Heart right ventricle (tissue), 16 donors: ENCODE measurements around the gene SEC61B. TPM values are rescaled to one million over a fixed set of nuclear protein-coding genes. Genes with fewer than 3 reads are reported as not detected.

Source experiments
- ATAC-seq, 8 donors: fragments of 200-7000 bp; cut with Tn5 transposase; one replicate each; pipeline ENCODE4 v1.9.1; 2020; ENCODE audit warnings: mild to moderate bottlenecking in 8 of 8, moderate library complexity in 8 of 8, moderate number of reproducible peaks in 1 of 8
- DNase-seq, 2 donors: peaks; one replicate each; pipeline ENCODE4 v3.0.0-alpha.2; 2020
- H3K27ac ChIP-seq, 10 donors: fragments of 200-600 bp; sonication (generic) in 2 of 10; one replicate each; pipeline versions ENCODE4 v1.5.0 to v1.8.0; 2020 to 2022; ENCODE audit warnings: mild to moderate bottlenecking in 3 of 10
- H3K27me3 ChIP-seq, 7 donors: fragments of 200-600 bp; one replicate each; pipeline ENCODE4 v1.8.0; 2021 to 2022; ENCODE audit warnings: mild to moderate bottlenecking in 2 of 7
- H3K36me3 ChIP-seq, 9 donors: fragments of 200-600 bp; sonication (generic) in 1 of 9; one replicate each; pipeline versions ENCODE4 v1.5.0 to v1.8.0; 2020 to 2022; ENCODE audit warnings: mild to moderate bottlenecking in 2 of 9
- H3K4me1 ChIP-seq, 9 donors: fragments of 200-600 bp; sonication (generic) in 1 of 9; one replicate each; pipeline versions ENCODE4 v1.5.0 to v1.8.0; 2020 to 2022; ENCODE audit warnings: mild to moderate bottlenecking in 4 of 9
- H3K4me3 ChIP-seq, 10 donors: fragments of 200-600 bp; sonication (generic) in 2 of 10; one replicate each; pipeline versions ENCODE4 v1.5.0 to v1.8.0; 2020 to 2022; ENCODE audit warnings: mild to moderate bottlenecking in 7 of 10, moderate library complexity in 2 of 10
- H3K9me3 ChIP-seq, 11 donors: fragments of 200-600 bp in 10 of 11; sonication (generic) in 2 of 11; one replicate each; pipeline versions ENCODE4 v1.5.0 to v1.8.0; 2013 to 2022; ENCODE audit warnings: mild to moderate bottlenecking in 2 of 11, control low read depth in 1 of 11, moderate library complexity in 1 of 11
- WGBS, 2 donors: extraction: QIAGEN DNeasy Blood & Tissue Kit; methylation state at CpG; one replicate each; pipeline ENCODE4 v1.1.7; 2013; ENCODE audit warnings: inconsistent platforms in 1 of 2; 5-methylcytosine and 5-hydroxymethylcytosine counted together
- intact Hi-C, 10 donors: fragments of 100-400 bp; cut with DNase I; formaldehyde crosslinking; loops; one replicate each; pipeline versions ENCODE4 v1.11.1 to v1.14.2; 2022
- polyA plus RNA-seq, 2 donors: library from polyadenylated mRNA; stranded (reverse); fragments of 200-250 nt; gene quantifications; one replicate each; pipeline ENCODE4 v1.2.3, GENCODE V29; 2013
- total RNA-seq, 10 donors: library from RNA; stranded (reverse); fragmentation: NEBNext Ultra II Directional in 3 of 10; extraction: Animal tissue kit (Norgen Biotek cat#: 25700) in 3 of 10; gene quantifications; one replicate each; pipeline versions ENCODE4 v1.2.1 to v1.2.4, GENCODE V29; 2021 to 2023
- TF ChIP-seq, protein P1 (sequence below), 9 donors: fragments of 200-600 bp; sonication (generic) in 2 of 9; IDR thresholded peaks; one replicate each; pipeline versions ENCODE4 v1.5.0 to v1.8.0; 2021 to 2022; ENCODE audit warnings: antibody characterized with exemption in 9 of 9, mild to moderate bottlenecking in 5 of 9, moderate library complexity in 1 of 9
- donor health status: Arrhythmogenic right ventricular cardiomyopathy.
- donor health status: ischemic (EF 13 %, LVEDD 7.1; RV severe dilation, severe dysfunction).
- donor health status: healthy with polysubstance abuse.
- donor health status: DM: no; HTN: yes; CAD: no.
- donor health status: DM: no; HTN: no; CAD: no.
- donor health status: ischemic (EF 25% LVEDD 6.9; RV normal size, moderate dysfunction).
- donor health status: ischemic (EF 25% LVEDD 5.7; RV mildly dilated, moderate dysfunction).
- donor health status: healthy.
- donor health status: DM: yes; HTN: yes; CAD: no.
- donor health status: Ischemic cardiomyopathy.
- donor health status: ischemic (EF 35%, LVEDD 5.7; RV mildly dilated, moderate dysfunction).
- donor health status: nonischemic (EF 11% LVEDD 7.7; RV severe dilation, severe dysfunction).
- donor health status: DM: yes; HTN: yes; CAD: no.
- donor health status: PGD.
- donor health status: ischemic (EF 29% LVEDD 5.4; RV normal size, mild dysfunction).
- donor health status: nonischemic (EF 23%, LVEDD 6.1; RV moderate dilation, normal function).

SEC61B gene
- total and polyA plus RNA-seq, 12 donors, result 24.1 to 177 (median 37.4) TPM

DNA sequence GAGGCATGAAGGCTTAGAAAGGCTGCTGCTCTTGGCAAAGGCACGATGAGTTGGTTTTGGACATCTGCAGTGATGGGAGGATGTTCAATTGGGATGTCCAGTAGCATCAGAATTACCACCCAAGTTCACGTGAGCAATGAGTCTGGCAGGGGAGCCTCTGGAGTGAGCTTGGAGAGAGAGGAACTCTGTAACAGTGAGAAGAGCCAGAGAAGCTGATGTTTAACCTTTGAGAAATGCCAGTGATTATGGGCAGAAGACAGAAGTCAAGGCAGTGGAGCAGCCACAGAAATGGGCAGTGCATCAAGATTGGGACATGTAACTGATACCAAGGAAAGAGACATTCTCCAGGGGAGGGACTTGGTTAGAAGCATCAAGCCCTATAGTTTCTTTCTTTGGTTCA lies 39.8 kb downstream of the SEC61B start:
- ATAC-seq, result no peak
- Histone ChIP-seq H3K4me3 (no peak overlapping the region), H3K4me1 (peaks cover 0 to 36% (median 21%) of the 10 kb centered on the region in 9 donors), H3K36me3 (no peaks in the 10 kb centered on the region), H3K27me3 (no peaks in the 10 kb centered on the region), H3K9me3 (no peaks in the 10 kb centered on the region), H3K27ac (no peak overlapping the region)
- TF ChIP-seq, protein P1, sequence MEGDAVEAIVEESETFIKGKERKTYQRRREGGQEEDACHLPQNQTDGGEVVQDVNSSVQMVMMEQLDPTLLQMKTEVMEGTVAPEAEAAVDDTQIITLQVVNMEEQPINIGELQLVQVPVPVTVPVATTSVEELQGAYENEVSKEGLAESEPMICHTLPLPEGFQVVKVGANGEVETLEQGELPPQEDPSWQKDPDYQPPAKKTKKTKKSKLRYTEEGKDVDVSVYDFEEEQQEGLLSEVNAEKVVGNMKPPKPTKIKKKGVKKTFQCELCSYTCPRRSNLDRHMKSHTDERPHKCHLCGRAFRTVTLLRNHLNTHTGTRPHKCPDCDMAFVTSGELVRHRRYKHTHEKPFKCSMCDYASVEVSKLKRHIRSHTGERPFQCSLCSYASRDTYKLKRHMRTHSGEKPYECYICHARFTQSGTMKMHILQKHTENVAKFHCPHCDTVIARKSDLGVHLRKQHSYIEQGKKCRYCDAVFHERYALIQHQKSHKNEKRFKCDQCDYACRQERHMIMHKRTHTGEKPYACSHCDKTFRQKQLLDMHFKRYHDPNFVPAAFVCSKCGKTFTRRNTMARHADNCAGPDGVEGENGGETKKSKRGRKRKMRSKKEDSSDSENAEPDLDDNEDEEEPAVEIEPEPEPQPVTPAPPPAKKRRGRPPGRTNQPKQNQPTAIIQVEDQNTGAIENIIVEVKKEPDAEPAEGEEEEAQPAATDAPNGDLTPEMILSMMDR (IDR thresholded peaks at IDR 0.05), result no peak
- WGBS, 2 donors, result 70 to 81% methylated on average over 2 of the region's 2 CpGs
- no peak for DNase-seq
- intact Hi-C loops, result loop anchor here in 3 of 10 donors (10.0 kb wide), 5 partner anchors 77 to 953 kb away; no protein-coding TSS in a partner anchor

DNA sequence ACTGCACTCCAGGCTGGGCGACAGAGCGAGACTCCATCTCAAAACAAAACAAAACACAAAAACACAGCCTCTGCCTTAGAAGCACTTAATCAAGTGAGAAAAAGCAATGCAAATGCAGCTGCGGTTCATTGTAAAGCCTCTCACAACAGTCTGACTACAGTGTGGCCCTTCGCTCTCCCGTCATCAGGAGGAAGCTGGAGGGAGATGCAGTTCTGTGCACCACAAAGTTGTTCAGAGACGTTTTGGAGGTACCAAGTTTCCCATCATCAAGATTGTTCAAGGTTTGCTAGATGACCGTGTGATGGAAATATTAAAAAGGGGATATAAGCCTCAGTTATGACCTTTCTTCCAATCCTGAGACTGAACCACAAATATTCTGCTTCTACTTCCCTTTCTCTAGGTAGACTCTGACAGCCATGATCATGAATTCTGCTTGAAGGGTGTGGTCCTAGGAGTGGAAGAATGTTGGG lies 40.9 kb downstream of the SEC61B start:
- H3K27ac ChIP-seq, result no peak overlapping the region
- TF ChIP-seq, protein P1 (IDR thresholded peaks at IDR 0.05), result no peak
- H3K9me3 ChIP-seq, result no peaks in the 10 kb centered on the region
- no peaks in the 10 kb centered on the region for H3K36me3 ChIP-seq
- H3K4me3 ChIP-seq, result no peak overlapping the region
- peaks cover 0 to 34% (median 21%) of the 10 kb centered on the region in 9 donors for H3K4me1 ChIP-seq
- no peak for DNase-seq
- no peak for ATAC-seq
- intact Hi-C loops, result loop anchor here in 3 of 10 donors (10.0 kb wide), 5 partner anchors 78 to 952 kb away; no protein-coding TSS in a partner anchor
- 87 to 89% methylated on average over 7 of the region's 7 CpGs for WGBS, 2 donors
- no peaks in the 10 kb centered on the region for H3K27me3 ChIP-seq

DNA sequence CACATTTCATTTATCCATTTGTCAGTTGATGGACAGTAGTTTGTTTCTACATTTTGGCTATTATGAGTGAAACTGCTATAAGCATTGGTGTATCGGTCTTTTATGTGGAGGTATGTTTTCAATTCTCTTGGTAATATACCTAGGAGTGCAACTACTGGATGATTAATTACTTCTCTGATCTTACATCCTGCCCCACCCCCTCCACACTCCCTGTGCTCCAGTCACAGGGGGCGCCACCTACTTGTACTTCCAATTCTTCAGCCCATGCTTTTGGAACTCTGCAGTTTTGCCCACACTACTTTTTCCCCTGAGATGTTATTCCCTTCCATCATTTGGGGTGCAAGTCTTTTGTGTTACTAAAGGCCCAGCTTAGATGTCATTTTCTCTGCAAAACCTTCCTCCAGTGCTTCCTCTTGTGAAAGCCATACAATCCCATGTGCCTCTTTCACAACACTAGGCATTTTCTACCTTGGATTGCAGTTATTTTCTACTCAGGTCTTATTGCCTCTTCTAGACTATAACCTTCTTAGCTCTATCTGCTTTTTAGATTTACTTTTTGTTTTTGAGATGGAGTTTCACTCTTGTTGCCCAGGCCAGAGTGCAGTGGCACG lies 42.1 kb downstream of the SEC61B start:
- Histone ChIP-seq H3K9me3 (no peaks in the 10 kb centered on the region), H3K27me3 (no peaks in the 10 kb centered on the region), H3K27ac (no peak overlapping the region), H3K4me3 (no peak overlapping the region), H3K4me1 (peaks cover 0 to 22% (median 14%) of the 10 kb centered on the region in 9 donors), H3K36me3 (no peaks in the 10 kb centered on the region)
- WGBS, 2 donors, result 90 to 93% methylated on average over 3 of the region's 3 CpGs
- DNase-seq (no peak), ATAC-seq (no peak)
- intact Hi-C loops, result loop anchor here in 3 of 10 donors (10.0 kb wide), 5 partner anchors 79 to 951 kb away; no protein-coding TSS in a partner anchor
- TF ChIP-seq, protein P1 (IDR thresholded peaks at IDR 0.05), result peak in 1 of 9 donors; percentile 22

DNA sequence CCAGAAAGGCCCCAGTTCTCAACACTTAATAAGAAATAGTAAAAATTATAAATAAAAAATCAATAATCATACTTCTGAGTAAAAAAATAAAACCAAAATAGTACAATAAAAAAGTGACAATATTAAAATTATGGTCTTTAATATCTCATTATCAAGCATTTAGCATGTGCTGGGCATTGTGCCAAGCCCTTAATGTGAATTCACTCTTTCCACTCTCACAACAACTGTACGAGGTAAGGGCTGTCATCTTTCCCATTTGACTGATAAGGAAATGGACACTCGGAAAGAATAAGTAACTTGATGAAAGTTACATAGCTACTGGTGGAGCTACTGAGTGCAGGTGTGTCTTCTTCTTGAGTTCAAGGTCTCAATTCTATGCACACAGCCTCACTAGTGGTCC lies 43.6 kb downstream of the SEC61B start:
- 15 to 39% methylated on average over 2 of the region's 2 CpGs for WGBS, 2 donors
- TF ChIP-seq, protein P1 (IDR thresholded peaks at IDR 0.05), result no peak
- no peaks in the 10 kb centered on the region for H3K27me3 ChIP-seq
- ATAC-seq, result no peak
- intact Hi-C loops, result loop anchor here in 4 of 10 donors (5.0 to 10.0 kb wide), 7 partner anchors 81 to 949 kb away; no protein-coding TSS in a partner anchor
- no peak for DNase-seq
- no peak overlapping the region for H3K27ac ChIP-seq
- no peak overlapping the region for H3K4me3 ChIP-seq
- peaks cover 0 to 12% (median 6%) of the 10 kb centered on the region in 9 donors for H3K4me1 ChIP-seq
- H3K9me3 ChIP-seq, result no peaks in the 10 kb centered on the region
- H3K36me3 ChIP-seq, result no peaks in the 10 kb centered on the region
